GM12875 (cell line): ENCODE data around the gene SMIM32.
A peak's percentile ranks its signal among the peaks of the same experiment; 100 is the strongest.

Experiments
- H3K4me3 ChIP-seq: one replicate; pipeline ENCODE4 v1.5.1; 2011; ENCODE audit warnings: low read depth, low read length, control low read depth
- TF ChIP-seq, protein P1 (sequence below): IDR thresholded peaks from 2 replicates; pipeline ENCODE4 v1.5.1; 2011; ENCODE audit warnings: low read depth, mild to moderate bottlenecking, control low read depth, inconsistent platforms, low read length, moderate library complexity, borderline replicate concordance; ENCODE audit not compliant: insufficient read depth

The SMIM32 gene

DNA sequence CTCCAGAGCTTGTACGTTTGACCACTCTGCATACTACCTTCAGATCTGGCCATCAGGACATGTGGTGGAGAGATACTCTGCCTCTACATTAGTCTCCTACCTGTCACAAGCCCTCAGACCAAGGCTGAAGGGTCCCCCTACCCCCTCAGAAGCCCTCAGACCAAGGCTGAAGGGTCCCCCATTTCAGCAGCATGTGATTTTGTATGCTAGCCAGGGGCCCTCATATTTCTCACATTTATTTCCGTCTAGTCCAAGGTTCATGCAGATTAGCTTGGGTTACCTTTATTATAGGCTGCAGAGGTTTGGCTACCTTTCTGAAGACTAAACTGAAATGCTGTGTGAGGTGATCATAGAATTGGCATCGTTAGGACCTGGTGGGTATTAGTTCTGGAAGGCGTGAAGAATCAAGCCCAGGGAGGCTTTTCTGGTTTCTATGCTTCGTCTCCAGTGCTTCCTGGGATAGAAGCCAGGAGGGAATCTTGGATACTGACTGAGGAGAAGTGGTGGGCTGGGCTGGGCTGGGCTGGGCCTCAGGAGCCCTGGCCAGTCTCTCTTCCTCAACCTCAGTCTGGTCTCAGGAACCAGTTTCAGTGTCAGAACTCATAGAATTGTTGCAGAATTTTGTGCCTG lies 2.8 kb downstream of the SMIM32 start:
- TF ChIP-seq, protein P1, sequence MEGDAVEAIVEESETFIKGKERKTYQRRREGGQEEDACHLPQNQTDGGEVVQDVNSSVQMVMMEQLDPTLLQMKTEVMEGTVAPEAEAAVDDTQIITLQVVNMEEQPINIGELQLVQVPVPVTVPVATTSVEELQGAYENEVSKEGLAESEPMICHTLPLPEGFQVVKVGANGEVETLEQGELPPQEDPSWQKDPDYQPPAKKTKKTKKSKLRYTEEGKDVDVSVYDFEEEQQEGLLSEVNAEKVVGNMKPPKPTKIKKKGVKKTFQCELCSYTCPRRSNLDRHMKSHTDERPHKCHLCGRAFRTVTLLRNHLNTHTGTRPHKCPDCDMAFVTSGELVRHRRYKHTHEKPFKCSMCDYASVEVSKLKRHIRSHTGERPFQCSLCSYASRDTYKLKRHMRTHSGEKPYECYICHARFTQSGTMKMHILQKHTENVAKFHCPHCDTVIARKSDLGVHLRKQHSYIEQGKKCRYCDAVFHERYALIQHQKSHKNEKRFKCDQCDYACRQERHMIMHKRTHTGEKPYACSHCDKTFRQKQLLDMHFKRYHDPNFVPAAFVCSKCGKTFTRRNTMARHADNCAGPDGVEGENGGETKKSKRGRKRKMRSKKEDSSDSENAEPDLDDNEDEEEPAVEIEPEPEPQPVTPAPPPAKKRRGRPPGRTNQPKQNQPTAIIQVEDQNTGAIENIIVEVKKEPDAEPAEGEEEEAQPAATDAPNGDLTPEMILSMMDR = no peak
- no peak overlapping the region for H3K4me3 ChIP-seq

DNA sequence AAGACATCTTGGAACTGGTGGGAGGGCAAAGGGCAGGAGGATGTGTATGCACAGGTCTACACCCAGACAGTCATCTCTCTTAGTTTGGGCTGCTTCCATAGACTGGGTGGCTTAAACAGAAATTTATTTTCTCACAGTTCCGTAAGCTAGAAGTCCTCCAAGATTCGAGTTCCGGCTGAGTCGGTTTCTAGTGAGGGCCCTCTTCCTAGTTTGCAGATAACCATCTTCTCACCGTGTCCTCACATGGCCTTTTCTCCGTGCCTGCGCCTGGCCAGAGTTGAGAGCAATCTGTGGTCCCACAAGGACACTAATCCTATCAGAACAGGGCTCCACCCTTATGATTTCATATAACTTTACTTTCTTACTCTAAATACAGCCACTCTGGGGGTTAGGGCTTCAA lies 4.1 kb downstream of the SMIM32 start:
- TF ChIP-seq, protein P1 = no peak
- no peak overlapping the region for H3K4me3 ChIP-seq

DNA sequence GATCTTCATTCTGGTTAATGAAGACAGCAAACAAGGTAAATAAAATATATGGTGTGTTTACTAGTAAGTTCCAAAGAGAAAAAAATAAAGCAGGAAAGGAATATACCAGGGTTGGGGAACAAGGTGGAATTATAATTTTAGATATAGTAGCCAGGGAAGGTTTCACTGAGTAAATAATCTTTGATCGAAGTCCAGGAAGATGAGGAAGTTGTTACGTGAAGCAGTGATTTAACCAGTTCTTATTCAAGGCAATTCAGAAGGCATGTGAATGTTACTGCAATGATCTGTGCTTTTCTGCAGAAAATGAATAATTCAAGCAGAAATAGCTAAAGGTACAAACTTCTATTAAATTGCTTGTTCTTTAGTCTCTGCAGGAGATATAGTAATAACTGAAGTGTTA lies 6.2 kb downstream of the SMIM32 start:
- TF ChIP-seq, protein P1 = no peak
- no peak overlapping the region for H3K4me3 ChIP-seq

DNA sequence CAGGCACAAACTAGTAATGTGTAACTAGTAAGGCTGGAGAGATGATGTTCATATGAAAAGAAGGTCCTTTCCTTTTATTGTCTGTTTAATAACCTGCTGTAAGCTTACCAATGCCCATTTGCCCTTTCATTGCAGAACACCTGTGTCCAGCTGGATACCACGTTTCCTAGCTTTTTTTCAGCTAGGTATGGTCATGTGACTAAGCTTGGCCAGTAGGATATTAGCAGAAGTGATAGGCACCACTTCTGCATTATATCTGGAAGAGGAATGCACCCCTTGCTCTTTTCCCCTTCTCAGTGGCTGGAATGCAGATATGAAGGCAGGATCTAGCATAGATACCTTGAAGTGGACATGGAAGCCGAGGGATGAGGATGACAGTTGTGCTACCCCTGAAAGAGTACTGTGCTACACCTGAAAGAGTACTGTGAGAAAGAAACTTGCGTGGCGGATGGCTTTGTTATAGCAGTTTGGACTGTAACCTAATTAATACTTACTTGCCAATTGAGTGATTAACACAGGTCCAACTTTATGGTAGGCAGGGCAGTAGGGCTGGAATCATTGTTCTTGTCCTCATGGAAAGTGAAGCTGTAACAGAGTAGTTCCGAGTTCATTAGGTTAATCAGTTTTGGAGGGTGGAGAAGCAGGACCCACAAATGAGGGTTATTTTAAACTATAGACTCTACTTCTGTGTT lies 6.8 kb downstream of the SMIM32 start:
- no peak overlapping the region for H3K4me3 ChIP-seq
- TF ChIP-seq, protein P1 = no peak

DNA sequence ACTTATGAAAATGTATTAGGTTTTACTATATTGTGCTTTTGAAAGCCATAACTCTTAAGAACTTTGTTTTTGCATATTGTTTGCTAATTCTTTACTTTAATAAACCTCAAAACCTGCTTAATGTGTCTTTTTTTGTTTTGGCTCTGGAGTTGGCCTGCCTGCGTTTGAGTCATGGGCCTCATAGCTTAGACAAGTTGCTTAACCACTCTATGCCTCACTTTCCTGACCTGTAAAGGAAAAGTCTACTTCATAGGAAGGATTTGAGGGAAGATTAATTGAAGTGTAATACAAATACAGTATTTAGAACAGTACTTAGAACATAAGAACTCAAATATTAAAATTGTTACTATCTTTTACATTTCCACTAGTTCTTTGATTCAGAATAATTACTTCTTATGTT lies 10.3 kb downstream of the SMIM32 start:
- no peak overlapping the region for H3K4me3 ChIP-seq
- TF ChIP-seq, protein P1 = no peak

DNA sequence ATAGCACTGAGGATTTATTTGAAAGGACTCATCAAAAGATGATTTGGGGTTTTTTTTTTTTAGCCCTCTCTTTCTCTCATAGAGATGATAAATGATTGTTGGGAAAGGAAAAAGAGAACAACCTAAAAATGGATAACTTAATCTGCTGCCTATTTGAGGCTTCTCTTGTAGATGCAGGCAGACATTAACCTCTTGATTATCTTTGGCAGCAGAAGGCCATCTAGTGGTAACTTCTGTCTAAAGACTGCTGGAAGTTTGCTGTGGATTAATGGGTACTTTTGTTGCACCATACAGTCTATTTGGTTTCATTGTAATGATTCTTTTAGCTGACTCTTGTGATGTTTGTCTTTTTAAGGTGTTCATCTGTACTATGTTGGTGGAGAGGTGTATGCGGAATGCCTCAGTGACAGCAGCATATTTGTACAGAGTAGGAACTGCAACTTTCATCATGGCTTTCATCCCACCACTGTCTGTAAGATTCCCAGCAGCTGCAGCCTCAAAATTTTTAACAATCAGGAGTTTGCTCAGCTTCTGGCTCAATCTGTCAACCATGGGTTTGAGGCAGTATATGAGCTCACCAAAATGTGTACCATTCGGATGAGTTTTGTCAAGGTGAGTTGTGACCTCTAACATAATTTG lies 18.8 kb downstream of the SMIM32 start:
- TF ChIP-seq, protein P1 = peak; percentile 58; the same call in 1 of the 2 replicates
- no peak overlapping the region for H3K4me3 ChIP-seq
